HFF-Myc (cell line): Measurements from ENCODE around the gene PPIP5K2.

Experiments
- DNase-seq: peaks from one replicate; pipeline ENCODE4 v3.0.0-alpha.2; 2011; ENCODE audit warnings: low read depth; ENCODE audit errors: extremely low read depth
- H3K4me3 ChIP-seq: replicated peaks from 2 replicates; pipeline ENCODE4 v1.5.1; 2011; ENCODE audit warnings: low read depth, mild to moderate bottlenecking, control low read depth, low read length
- CTCF ChIP-seq: IDR thresholded peaks from 2 replicates; pipeline ENCODE4 v1.5.1; 2012; ENCODE audit warnings: mild to moderate bottlenecking, low read depth, low read length, control low read depth; ENCODE audit errors: missing control alignments

PPIP5K2 gene

GRCh38 chr5:103234239-103234975, 114.3 kb downstream of the PPIP5K2 start:
- no peak overlapping the region for H3K4me3 ChIP-seq
- TF ChIP-seq CTCF = no peak
- no peak for DNase-seq

- H3K4me3 ChIP-seq = no peak overlapping the region
- no peak for TF ChIP-seq CTCF
- DNase-seq = no peak
These were observed 115.8 kb downstream of the PPIP5K2 start for GRCh38 chr5:103235891-103236290.

- no peak for DNase-seq
- no peak overlapping the region for H3K4me3 ChIP-seq
- no peak for TF ChIP-seq CTCF
These were observed 117.7 kb downstream of the PPIP5K2 start for GRCh38 chr5:103237778-103238177.

- no peak for TF ChIP-seq CTCF
- H3K4me3 ChIP-seq = no peak overlapping the region
- no peak for DNase-seq
These were observed 123.6 kb downstream of the PPIP5K2 start for GRCh38 chr5:103243665-103244064.

- H3K4me3 ChIP-seq = no peak overlapping the region
- no peak for DNase-seq
- TF ChIP-seq CTCF = no peak
These were observed 124.3 kb downstream of the PPIP5K2 start for GRCh38 chr5:103244398-103244797.

- no peak overlapping the region for H3K4me3 ChIP-seq
- no peak for TF ChIP-seq CTCF
- DNase-seq = no peak
These were observed 125.7 kb downstream of the PPIP5K2 start for GRCh38 chr5:103245761-103246160.

- H3K4me3 ChIP-seq = no peak overlapping the region
- no peak for DNase-seq
- no peak for TF ChIP-seq CTCF
These were observed 127.0 kb downstream of the PPIP5K2 start for GRCh38 chr5:103247118-103247517.
